Fibroblast of skin of left biceps (primary cell): Measurements from ENCODE around the gene PSMC4.
"Not testable (repeated sequence)": the region's sequence is repeated elsewhere in the genome, so short reads cannot be mapped to it uniquely, and the experiment has no call there.

Source experiments
- DNase-seq, 2 experiments: peaks; one replicate each; pipeline ENCODE4 v3.0.0-alpha.2; 2013; ENCODE audit warnings: low read depth in 2 of 2

Gene PSMC4

DNA sequence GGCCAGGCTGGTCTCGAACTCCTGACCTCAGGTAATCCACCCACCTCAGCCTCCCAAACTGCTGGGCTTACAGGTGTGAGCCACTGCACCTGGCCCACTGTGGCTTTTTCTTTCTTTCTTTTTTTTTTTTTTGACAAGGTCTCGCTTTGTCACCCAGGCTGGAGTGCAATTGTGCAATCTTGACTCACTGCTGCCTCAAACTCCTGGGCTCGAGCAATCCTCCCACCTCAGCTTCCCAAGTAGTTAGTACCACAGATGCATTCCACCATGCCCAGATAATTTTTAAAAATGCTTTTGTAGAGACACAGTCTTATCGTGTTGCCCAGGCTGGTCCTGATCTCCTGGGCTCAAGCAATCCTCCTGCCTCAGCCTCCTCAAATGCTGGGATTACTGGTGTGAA, 24.4 kb upstream of the PSMC4 start:
- no peak for DNase-seq

DNA sequence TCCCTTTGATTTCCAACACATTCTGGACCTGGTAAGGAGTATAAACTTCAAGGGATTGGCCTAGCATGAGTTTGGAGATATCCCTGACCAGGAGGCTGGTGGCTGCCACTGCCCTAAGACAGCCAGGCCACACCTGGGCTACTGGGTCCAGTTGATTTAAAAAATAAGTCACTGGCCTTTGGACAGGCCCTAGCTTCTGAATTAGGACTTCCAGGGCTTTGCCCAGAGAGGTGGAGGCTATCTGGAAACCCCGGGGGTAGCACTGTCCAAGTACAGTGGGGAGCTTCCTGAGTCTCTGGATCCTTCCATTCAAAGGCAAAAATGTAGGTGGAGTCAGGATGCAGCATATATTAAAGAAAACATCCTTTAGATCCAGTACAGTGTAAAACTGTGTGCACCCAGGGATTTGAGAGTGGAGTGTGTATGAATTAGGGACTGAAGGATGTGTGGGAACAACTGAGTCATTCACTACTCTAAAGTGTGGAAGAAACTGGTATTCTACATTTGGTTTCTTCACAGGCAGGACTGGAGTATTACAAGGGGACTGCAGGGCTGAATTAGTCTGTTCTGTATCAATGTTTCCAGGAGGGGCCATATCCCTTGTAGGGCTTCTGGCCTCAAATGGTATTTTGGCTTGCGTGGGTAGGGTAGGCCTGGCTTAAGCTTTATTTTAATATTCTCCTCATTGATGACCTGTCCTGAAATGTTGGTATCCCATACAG, 21.8 kb upstream of the PSMC4 start:
- no peak for DNase-seq

DNA sequence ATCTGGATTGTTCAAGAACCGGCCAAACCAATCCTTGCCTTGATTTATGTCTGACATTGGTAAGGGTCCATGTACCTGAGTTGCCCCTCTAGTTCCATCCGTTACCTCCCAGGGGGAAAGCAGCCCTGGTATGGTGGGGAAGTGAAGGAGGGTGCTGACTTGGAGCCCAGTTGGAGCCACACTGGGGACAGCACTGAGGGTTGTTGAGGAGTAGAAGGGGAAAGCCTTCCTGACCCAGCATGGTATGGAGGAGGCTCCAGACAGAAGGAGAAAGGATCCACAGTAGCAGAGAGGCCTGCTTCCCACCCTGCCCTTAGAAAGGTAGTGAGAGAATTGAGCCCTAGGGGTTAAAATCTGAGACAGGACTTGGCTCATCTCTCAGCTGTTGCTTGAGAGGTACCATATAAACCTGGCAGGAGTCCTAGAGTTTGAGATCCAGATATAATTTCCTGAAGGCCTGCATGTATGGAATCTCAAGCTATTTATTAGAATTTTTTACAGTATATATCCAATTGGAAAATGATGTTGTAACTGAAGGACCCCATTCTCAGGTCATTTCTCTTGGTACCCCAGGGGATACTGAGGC, 19.8 kb upstream of the PSMC4 start:
- DNase-seq = no peak

DNA sequence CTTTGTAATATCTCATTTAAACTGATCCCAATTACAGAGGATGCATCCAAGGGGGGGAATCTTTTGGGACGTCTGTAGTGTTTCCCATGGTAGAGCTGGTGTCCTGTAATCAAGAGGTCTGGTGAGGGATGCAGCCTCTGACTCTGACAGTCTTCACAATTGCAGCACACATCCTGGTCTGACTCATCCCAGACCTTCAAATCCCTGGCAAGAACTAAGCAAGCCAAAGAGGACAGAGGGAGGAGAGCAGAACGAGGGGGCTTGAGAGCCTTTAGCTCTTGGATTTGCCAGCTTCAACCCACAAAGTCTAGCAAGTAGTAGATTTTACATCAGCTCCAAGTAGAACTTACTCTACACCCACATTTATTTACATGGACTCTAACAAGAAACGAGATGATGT, 19.3 kb upstream of the PSMC4 start:
- no peak for DNase-seq

DNA sequence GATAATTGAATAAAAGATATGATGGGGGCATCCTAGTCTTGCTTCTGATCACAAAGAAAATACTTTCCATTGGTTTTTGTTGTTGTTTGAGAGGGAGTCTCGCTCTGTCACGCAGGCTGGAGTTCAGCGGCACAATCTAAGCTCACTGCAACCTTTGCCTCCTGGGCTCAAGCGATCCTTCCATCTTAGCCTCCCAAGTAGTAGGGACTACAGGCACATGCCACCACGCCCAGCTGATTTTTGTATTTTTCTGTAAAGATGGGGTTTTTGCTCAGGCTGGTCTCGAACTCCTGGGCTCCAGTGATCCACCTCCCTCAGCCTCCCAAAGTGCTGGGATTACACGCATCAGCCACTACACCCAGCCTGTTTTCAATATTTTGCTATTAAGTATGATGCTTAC, 17.1 kb upstream of the PSMC4 start:
- no peak for DNase-seq

DNA sequence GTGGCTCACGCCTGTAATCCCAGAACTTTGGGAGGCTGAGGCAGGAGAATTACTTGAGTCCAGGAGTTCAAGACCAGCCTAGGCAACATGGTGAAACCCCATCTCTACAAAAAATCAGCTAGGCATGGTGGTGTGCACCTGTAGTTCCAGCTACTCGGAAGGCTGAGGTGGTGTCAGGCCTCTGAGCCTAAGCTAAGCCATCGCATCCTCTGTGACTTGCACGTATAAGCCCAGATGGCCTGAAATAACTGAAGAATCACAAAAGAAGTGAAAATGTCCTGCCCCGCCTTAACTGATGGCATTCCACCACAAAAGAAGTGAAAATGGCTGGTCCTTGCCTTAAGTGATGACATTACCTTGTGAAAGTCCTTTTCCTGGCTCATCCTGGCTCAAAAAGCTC, 13.1 kb upstream of the PSMC4 start:
- not testable (repeated sequence) for DNase-seq

DNA sequence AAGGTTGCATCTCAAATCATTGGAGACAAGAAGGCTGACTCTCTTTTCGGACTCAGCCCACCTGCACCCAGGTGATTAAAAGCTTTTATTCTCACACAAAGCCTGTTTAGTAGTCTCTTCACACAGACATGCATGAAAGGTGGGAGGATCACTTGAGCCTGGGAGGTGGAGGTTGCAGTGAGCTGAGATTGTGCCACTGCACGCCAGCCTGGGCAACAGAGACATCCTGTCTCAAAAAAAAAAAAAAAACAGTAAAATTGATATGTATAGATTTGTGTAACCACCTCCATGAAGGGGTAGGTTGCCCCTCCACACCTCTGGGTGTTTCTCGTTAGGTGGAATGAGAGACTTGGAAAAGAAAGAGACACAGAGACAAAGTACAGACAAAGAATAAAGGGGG, 12.0 kb upstream of the PSMC4 start:
- not testable (repeated sequence) for DNase-seq

DNA sequence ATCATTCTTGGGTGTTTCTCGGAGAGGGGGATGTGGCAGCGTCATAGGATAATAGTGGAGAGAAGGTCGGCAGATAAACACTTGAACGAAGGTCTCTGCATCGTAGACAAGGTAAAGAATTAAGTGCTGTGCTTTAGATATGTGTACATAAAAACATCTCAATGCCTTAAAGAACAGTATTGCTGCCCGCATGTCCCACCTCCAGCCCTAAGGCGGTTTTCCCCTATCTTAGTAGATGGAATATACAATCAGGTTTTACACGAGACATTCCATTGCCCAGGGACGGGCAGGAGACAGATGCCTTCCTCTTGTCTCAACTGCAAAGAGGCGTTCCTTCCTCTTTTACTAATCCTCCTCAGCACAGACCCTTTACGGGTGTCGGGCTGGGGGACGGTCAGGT, 11.6 kb upstream of the PSMC4 start:
- not testable (repeated sequence) for DNase-seq

DNA sequence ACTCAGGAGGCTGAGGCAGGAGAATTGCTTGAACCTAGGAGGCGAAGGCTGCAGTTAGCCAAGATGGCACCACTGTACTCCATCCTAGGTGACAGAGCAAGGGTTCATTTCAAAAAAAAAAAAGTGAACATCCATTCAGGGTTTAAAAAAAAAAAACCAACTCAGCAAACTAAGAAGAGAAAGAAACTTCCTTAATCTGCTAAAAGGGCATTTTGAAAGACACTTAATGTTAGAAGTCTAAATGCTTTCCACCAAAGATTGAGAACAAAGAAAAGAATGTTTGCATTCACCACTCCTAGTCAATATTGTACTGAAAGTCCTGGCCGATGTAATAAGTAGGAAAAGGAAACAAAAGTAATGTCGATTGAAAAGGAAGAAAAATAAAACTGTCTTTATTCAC, 7.1 kb upstream of the PSMC4 start:
- DNase-seq = no peak

DNA sequence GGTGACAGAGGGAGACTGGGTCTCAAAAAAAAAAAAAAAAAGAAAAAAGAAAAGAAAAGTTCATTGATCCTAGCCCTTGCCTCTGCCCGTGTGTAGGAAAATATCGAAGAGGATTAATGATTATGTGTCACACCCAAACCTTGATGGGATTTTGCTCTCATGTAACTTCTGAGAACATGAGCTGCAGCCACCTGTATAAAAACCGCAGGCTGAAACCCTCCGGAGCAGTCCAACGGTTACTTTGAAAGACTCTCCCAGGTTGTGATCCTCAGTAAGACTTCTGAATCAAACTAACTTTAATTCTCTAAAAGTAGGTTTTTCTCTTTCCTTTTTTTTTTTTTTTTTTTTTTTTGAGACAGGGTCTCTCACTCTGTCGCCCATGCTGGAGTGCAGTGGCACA, 4.3 kb upstream of the PSMC4 start:
- no peak for DNase-seq

DNA sequence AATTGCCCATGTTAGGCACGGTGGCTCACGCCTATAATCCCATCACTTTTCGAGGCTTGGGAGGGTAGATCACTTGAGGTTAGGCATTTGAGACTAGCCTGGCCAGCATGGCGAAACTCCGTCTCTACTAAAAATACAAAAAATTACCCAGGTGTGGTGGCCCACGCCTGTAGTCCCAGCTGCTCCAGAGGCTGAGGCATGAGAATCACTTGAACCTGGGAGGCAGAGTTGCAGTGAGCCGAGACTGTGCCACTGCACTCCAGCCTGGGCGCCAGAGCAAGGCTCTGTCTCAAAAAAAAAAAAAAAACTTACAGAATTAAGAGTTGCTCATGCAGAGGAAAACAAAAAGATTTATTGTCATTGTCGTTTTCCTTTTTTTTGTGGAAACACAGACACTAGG, 3.4 kb upstream of the PSMC4 start:
- no peak for DNase-seq

DNA sequence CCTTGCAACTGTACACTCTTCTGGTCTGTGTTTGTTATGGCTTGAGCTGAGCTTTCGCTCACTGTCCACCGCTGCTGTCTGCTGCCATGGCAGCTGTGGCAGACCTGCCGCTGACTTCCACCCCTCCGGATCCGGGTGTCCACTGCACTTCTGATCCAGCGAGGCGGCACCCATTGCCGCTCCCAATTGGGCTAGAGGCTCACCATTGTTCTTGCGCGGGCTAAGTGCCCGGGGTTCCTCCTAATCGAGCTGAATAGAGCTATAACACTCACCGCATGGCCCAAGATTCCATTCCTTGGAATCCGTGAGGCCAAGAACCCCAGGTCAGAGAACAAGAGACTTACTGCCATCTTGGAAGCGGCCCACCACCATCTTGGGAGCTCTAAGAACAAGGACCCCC, 2.2 kb upstream of the PSMC4 start:
- no peak for DNase-seq

DNA sequence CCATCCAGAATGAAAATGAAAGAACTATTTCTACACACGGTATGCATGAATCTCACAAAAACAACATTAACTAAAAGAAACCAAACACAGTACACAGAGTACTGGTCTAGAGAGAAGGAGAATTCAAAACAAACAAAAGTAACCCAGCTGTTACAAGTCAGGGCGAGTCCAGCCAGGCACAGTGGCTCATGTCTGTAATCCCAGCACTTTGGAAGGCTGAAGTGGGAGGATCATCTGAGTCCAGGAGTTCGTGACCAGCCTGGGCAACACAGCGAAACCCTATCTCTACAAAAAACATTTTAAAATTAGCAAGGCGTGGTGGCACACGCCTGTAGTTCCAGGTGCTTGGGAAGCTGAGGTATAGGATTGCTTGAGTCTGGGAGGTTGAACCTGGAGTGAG, 1.7 kb upstream of the PSMC4 start:
- no peak for DNase-seq

DNA sequence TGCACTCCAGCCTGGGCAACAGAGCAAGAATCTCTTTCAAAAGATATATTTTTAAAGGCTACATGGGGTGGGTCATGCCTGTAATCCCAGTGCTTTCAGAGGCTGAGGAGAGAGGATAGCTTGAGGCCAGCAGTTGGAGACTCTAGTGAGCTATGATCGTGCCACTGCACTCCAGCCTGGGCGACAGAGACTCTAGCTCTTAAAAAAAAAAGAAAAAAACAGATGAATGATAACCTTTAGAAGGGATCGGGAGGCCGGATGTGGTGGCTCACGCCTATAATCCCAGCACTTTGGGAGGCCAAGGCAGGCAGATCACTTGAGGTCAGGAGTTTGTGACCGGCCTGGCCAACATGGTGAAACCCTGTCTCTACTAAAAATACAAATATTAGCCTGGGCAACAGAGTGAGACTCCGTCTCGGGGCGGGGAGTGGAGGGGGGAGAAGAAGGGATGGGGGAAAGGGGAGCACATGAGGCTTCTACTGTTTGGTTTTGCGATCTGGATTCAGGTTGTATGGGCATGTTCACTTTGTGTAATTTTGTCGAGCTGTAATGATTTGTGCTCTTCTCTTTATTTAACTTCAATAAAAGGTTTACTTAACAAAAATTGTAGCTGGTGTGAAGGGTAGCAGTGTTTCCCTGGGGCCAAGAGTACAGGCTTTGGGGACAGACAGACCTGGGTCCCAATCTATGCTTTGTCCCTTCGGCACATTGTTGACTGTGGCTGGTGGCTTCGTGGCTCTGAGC, 1.1 kb upstream of the PSMC4 start:
- no peak for DNase-seq

DNA sequence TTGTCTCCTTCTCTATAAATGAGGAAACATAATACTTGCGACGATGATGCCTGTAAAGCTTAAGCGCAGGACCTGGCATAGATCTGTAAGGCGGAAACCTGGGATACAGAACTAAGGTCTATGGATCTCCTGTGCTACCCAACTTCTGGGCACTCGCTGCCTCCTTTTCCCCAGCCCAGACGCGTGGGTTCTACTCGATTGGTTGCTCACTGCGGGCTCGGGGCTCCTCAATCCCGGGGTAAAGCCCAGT, 615 bp upstream of the PSMC4 start:
- DNase-seq = no peak

DNA sequence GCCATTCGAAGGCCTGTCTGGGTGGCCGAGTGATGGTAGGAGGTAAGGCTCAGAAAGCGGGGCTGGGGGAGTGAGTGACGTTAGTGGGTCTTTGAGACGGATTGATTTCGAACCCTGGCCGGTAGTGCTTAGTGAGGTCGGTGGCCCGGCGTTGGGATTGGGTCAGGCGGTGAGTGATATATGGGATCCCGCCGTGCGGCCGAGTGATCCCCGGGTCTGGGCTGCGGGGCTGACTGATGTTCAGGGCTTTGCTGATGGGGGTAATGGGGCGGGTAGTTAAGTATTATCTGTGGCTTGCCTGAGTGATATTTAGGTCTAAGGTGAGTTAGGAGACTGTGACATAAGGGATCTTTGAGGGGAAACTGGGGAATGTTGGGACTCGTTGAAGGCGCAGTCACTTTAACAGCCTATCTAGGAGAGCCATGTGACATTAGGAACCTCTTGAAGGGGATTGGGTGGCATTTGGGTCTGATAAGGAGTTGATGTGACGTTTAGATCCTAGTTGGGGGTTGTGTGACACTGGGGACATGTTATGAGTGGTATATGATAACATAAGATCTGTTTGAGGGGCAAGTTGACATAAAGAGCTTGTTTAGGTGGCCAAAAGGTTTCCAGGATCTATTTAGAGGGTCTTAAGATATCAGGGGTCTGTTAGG, 543 bp downstream of the PSMC4 start:
- no peak for DNase-seq

DNA sequence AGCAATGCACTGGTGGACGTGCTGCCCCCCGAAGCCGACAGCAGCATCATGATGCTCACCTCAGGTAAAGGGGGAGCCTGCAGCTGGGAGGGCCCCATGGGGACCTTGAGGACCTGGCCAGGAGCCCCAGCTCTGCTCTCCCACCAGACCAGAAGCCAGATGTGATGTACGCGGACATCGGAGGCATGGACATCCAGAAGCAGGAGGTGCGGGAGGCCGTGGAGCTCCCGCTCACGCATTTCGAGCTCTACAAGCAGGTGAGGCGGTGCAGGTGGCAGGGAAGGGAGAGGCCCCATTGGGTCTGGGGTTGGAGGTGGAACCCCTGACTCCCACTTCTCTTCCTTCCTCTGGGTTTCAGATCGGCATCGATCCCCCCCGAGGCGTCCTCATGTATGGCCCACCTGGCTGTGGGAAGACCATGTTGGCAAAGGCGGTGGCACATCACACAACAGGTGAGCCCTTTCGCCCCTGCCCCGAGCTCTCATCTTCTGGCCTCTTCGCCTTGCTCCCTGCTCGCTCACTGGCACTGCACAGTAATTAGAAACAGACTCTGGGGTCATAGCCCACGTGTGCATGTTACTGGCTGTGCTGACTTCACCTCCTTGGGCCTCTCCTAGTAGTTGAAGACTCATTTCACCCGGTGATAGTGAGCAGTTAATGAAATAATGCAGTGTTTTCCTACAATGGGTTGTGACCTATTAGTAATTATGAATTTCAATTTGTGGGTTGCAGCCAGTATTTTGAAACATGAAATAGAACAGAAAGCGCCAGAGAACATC, 3.6 kb downstream of the PSMC4 start:
- no peak for DNase-seq

DNA sequence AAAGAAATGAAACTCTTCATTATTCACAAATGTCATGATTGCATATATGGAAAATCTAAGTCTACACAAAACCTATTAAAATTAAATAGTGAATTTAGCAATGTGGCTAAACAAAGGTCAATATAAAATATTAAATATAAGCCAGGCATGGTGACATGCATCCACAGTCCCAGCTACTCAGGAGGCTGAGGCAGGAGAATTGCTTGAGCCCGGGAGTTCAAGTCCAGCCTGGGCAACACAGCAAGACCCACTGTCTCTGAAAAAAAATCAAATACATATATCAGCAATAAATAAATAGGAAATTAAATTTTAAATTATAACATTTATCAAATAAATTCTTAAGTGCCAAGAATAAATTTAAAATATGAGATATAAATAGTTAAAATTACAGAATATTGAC, 11.9 kb downstream of the PSMC4 start:
- DNase-seq = no peak

DNA sequence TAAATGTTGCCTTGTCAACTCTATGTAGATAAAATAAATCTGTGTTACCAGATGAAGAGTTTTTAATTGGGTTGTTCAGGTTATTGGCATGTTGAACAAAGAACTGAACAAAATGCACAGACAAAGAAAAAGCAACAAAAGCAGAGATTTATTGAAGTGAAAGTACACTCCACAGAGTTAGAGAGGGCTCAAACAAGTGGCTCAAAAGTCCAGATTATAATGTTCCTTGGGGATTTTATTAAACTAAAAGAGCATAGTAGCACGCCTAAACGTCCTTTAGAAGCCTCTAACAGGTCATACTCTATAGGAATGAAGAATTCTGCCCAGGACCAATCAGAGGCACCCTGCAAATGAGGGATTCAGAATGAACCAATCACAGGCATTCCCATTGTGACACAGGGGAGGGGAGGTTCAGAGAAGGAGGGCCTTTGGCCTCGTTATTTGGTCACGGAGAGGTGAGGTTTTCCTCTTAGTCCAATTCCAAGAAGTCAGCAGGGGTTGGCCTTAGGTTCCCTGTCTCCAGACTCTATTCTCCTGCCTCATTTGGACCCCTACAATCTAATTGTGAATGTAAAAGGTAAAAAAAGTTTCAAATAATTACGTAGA, 12.8 kb downstream of the PSMC4 start:
- DNase-seq = no peak

DNA sequence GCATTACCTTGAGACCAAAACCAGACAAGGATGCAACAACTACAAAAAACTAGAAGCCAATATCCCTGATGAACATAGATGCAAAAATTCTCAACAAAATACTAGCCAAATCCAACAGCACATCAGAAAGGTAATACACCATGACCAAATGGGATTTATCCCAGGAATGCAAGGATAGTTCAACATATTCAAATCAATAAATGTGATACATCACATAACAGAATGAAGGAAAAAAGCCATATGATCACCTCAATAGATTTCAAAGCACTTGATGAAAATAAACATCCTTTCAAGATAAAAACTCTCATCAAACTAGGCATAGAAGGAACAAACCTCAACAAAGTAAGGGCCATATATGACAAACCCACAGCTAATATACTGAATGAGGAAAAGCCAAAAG, 15.7 kb downstream of the PSMC4 start:
- no peak for DNase-seq

DNA sequence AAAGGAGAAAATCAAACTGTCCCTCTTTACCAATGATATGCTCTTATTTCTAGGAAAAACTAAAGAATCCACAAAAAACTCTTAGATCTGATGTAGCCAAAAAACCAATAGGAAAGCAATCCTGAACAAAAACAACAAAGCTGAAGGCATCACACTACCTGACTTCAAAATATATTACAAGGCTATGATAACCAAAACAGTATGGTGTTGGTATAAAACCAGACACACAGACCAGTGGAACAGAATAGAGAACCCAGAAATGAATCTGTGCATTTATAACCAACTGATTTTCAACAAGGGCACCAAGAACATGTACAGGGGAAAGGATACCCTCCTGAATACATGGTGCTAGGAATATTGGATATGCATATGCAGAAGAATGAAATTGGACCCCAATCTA, 16.2 kb downstream of the PSMC4 start:
- no peak for DNase-seq

DNA sequence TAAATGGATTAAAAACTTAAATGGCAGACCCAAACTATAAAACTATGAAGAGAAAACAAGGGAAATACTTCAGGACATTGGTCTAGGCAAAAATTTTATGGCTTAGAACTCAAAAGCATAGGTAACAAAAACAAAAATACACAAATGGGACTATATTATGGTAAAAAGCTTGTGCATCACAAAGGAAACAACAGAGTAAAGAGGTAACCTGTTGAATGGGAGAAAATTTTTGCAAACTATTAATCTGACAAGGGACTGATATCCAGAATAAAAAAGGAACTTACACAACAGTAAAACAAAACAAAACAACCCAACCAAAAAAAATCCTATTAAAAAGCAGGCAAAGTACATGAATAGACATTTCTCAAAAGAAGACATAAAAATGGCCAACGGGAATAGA, 16.6 kb downstream of the PSMC4 start:
- no peak for DNase-seq
